ENCODE data around the gene CERT1. TPM values are rescaled to one million over a fixed set of nuclear protein-coding genes. Genes with fewer than 3 reads are reported as not detected.

Gene CERT1
- total and polyA plus RNA-seq, 9 of the 15 experiments (the other 6 are each of a cell fraction or from before 2014, with no cell fraction given): 3.4 to 24.7 (median 9.8) TPM

DNA sequence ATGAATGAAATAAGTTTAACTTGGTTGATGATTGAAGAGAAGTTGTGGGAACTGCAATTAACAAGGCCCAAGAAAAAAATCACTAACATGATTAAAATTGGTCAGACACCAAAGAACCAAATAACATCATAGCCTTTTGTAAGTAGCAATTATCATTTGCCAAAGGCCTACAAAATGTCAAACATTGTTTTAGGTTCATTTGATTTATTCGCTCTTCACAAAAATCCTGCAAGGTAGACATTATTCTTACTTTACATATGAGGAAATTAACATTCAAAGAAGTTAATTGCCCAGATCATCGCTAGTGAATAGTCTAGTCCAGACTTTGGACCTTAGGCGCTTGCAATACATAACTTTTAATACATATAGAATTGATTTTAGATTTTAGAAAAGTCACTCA is 2.9 kb upstream of the CERT1 start:
- peak; percentile 54 for TF ChIP-seq ZNF316 (IDR thresholded peaks at IDR 0.05)
- no peak for TF ChIP-seq TAF1 (IDR thresholded peaks at IDR 0.05; ENCODE audit: control insufficient read depth, extremely low read depth, insufficient read depth, low read length, severe bottlenecking)
- no peak for TF ChIP-seq KAT8 (IDR thresholded peaks at IDR 0.05; ENCODE audit: low read depth)
- peak; percentile 39; the same call in 1 of the 2 replicates for TF ChIP-seq C11orf30 (IDR thresholded peaks at IDR 0.05; ENCODE audit: low read depth)
- H3K27ac ChIP-seq (ENCODE audit: extremely low read depth, low read depth, low read length): no peak overlapping the region
- peaks cover 96% of the 10 kb centered on the region for H3K79me2 ChIP-seq (ENCODE audit: control insufficient read depth, insufficient read depth, low read length)
- no peak for ATAC-seq
- no peak for DNase-seq (ENCODE audit: extremely low read depth in 1 of 4, low spot score in 3 of 4)
- no peaks in the 10 kb centered on the region for H3K9me3 ChIP-seq (replicated peaks; ENCODE audit: control insufficient read depth, insufficient read depth, low read depth, low read length)
- H3K27me3 ChIP-seq (ENCODE audit: control insufficient read depth in 2 of 2, insufficient read depth in 2 of 2, low read length in 2 of 2): no peaks in the 10 kb centered on the region
- no peak overlapping the region for H3K4me3 ChIP-seq
- WGBS (ENCODE audit: insufficient coverage, low coverage, missing lambda C conversion rate): 94% methylated on average over 3 of the region's 3 CpGs
- in situ Hi-C loops (cut with MboI): no loop called here
- H3K9me1 ChIP-seq (ENCODE audit: control insufficient read depth, insufficient read depth, low read length): no peaks in the 10 kb centered on the region
- FAIRE-seq: no peak
- CTCF ChIA-PET (ENCODE audit: low intra/inter-chr PET ratio): no interaction called here
- H3K4me1 ChIP-seq (replicated peaks in 1 of 2; ENCODE audit: control insufficient read depth in 2 of 2, insufficient read depth in 2 of 2, low read length in 2 of 2): peaks cover 2 to 8% of the 10 kb centered on the region in 2 experiments; a peak in 2 of 5 replicates
- intact Hi-C loops (cut with micrococcal nuclease): loop anchor here (5.0 kb wide), 3 partner anchors 53 to 153 kb away; no protein-coding TSS in a partner anchor
- BruUV-seq (replicated peaks): no TSS peak
- 0 out of 2 replicates have a peak, but pooled peaks cover 5% of the 10 kb centered on the region for H4K20me1 ChIP-seq (replicated peaks; ENCODE audit: control insufficient read depth, insufficient read depth, low read length)
- no peak overlapping the region; the same call in 1 of the 2 replicates for H3K4me2 ChIP-seq (ENCODE audit: insufficient read depth, low read length)
- peaks cover 5% of the 10 kb centered on the region for H3K36me3 ChIP-seq (ENCODE audit: control insufficient read depth, insufficient read depth, low read length)
- no peak overlapping the region for H3K9ac ChIP-seq (ENCODE audit: insufficient read depth in 1 of 2, low read depth in 2 of 2, low read length in 2 of 2)
- POLR2A ChIA-PET: no interaction called here
- no peak overlapping the region for H2AFZ ChIP-seq (ENCODE audit: low read depth, low read length)

DNA sequence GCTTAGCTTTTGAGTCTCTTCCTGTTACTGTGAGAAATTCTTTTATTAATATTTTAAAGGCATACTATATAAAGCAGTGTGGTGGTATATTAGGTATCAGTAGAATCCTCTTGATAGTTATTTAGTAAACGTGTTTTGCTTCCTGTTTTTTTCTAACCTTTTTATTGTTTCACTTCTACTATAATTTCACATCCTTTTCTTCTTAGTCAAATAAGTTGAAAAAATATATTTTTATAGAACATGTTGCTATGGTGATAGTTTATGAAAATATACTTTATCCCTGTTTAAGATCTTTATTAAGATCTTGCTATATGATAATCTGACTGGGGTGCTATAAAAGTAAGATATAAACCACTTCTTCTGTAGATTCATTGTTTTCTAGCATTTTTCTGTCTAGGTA is 2.4 kb upstream of the CERT1 start:
- ChIA-PET CTCF (ENCODE audit: low intra/inter-chr PET ratio) (no interaction called here), POLR2A (no interaction called here)
- TF ChIP-seq, protein P1, sequence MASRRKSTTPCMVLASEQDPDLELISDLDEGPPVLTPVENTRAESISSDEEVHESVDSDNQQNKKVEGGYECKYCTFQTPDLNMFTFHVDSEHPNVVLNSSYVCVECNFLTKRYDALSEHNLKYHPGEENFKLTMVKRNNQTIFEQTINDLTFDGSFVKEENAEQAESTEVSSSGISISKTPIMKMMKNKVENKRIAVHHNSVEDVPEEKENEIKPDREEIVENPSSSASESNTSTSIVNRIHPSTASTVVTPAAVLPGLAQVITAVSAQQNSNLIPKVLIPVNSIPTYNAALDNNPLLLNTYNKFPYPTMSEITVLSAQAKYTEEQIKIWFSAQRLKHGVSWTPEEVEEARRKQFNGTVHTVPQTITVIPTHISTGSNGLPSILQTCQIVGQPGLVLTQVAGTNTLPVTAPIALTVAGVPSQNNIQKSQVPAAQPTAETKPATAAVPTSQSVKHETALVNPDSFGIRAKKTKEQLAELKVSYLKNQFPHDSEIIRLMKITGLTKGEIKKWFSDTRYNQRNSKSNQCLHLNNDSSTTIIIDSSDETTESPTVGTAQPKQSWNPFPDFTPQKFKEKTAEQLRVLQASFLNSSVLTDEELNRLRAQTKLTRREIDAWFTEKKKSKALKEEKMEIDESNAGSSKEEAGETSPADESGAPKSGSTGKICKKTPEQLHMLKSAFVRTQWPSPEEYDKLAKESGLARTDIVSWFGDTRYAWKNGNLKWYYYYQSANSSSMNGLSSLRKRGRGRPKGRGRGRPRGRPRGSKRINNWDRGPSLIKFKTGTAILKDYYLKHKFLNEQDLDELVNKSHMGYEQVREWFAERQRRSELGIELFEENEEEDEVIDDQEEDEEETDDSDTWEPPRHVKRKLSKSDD (conservative IDR thresholded peaks at IDR 0.05; ENCODE audit: low read length): no peak
- peak; percentile 59 for TF ChIP-seq RFX1 (IDR thresholded peaks at IDR 0.05)
- Histone ChIP-seq H3K4me2 (ENCODE audit: insufficient read depth, low read length) (peak overlapping the region; percentile 95), H3K9me3 (replicated peaks; ENCODE audit: control insufficient read depth, insufficient read depth, low read depth, low read length) (no peaks in the 10 kb centered on the region), H3K4me3 (no peak overlapping the region), H3K27ac (ENCODE audit: extremely low read depth, low read depth, low read length) (no peak overlapping the region; the same call in 2 of the 3 replicates), H4K20me1 (replicated peaks; ENCODE audit: control insufficient read depth, insufficient read depth, low read length) (0 out of 2 replicates have a peak, but pooled peaks cover 5% of the 10 kb centered on the region), H3K9ac (ENCODE audit: insufficient read depth in 1 of 2, low read depth in 2 of 2, low read length in 2 of 2) (no peak overlapping the region), H2AFZ (ENCODE audit: low read depth, low read length) (no peak overlapping the region), H3K4me1 (replicated peaks in 1 of 2; ENCODE audit: control insufficient read depth in 2 of 2, insufficient read depth in 2 of 2, low read length in 2 of 2) (peaks cover 2 to 8% of the 10 kb centered on the region in 2 experiments; a peak in 2 of 5 replicates), H3K79me2 (ENCODE audit: control insufficient read depth, insufficient read depth, low read length) (peaks cover 96% of the 10 kb centered on the region), H3K9me1 (ENCODE audit: control insufficient read depth, insufficient read depth, low read length) (no peaks in the 10 kb centered on the region), H3K27me3 (ENCODE audit: control insufficient read depth in 2 of 2, insufficient read depth in 2 of 2, low read length in 2 of 2) (no peaks in the 10 kb centered on the region), H3K36me3 (ENCODE audit: control insufficient read depth, insufficient read depth, low read length) (peaks cover 1% of the 10 kb centered on the region)
- in situ Hi-C loops (cut with MboI) (no loop called here), intact Hi-C loops (cut with micrococcal nuclease) (loop anchor here (5.0 kb wide), 3 partner anchors 53 to 153 kb away; no protein-coding TSS in a partner anchor)
- FAIRE-seq (no peak), ATAC-seq (no peak), DNase-seq (ENCODE audit: extremely low read depth in 1 of 4, low spot score in 3 of 4) (no peak)
- 56% methylated on average over 1 of the region's 1 CpG for WGBS (ENCODE audit: insufficient coverage, low coverage, missing lambda C conversion rate)
- BruUV-seq (replicated peaks): no TSS peak
